SK-N-SH (cell line): ENCODE results near the gene MIPEP. TPM values are rescaled to one million over a fixed set of nuclear protein-coding genes. Genes with fewer than 3 reads are reported as not detected.

Source experiments
- CTCF ChIA-PET: fragments of 300-600, 350-600 bp; formaldehyde crosslinking; extraction: SDS; loops from one replicate; lab custom pipeline; 2021; lab: Yijun Ruan, JAX
- POLR2A ChIA-PET: fragments of 350-600 bp; sonication (Branson Sonifier 250); formaldehyde crosslinking; extraction: SDS; loops from one replicate; lab custom pipeline; 2020; ENCODE audit warnings: antibody characterized with exemption, inconsistent platforms; lab: Yijun Ruan, JAX
- DNase-seq: peaks from one replicate; pipeline ENCODE4 v3.0.0; 2012
- H2AFZ ChIP-seq: fragments of 200-600 bp; sonication (generic); 2 replicates; pipeline ENCODE4 v1.8.1; 2016; ENCODE audit warnings: antibody characterized with exemption, mild to moderate bottlenecking, low read depth
- H3F3A ChIP-seq: fragments of 200-600 bp; sonication (generic); replicated peaks from 2 replicates; pipeline ENCODE3; 2016; ENCODE audit warnings: antibody characterized with exemption, mild to moderate bottlenecking; ENCODE audit not compliant: insufficient read depth
- H3K27ac ChIP-seq, 2 experiments: fragments of 200-500 bp in 1 of 2; fragments of 200-600 bp in 1 of 2; sonication (Bioruptor generic) in 1 of 2; sonication (generic), shearing (Covaris generic) in 1 of 2; 2 replicates each; pipeline versions ENCODE4 v1.5.1 to v1.6.1; 2014 to 2016; ENCODE audit warnings: low read depth in 2 of 2, inconsistent platforms in 1 of 2, low read length in 1 of 2, mild to moderate bottlenecking in 1 of 2, mixed read lengths in 1 of 2
- H3K27me3 ChIP-seq: fragments of 200-600 bp; sonication (generic), shearing (Covaris generic); 2 replicates; pipeline ENCODE4 v1.6.1; 2016; ENCODE audit warnings: mixed run types; ENCODE audit not compliant: insufficient read depth
- H3K36me3 ChIP-seq, 2 experiments: fragments of 200-500 bp in 1 of 2; fragments of 200-600 bp in 1 of 2; sonication (Bioruptor generic) in 1 of 2; sonication (generic) in 1 of 2; replicated peaks in 1 of 2; 2 replicates each; pipeline versions ENCODE3 to v1.5.1; 2014 to 2016; ENCODE audit warnings: low read length in 1 of 2, mild to moderate bottlenecking in 1 of 2; ENCODE audit not compliant: insufficient read depth in 2 of 2, control insufficient read depth in 1 of 2
- H3K4me1 ChIP-seq, 2 experiments: fragments of 200-500 bp in 1 of 2; fragments of 200-600 bp in 1 of 2; sonication (Bioruptor generic) in 1 of 2; sonication (generic), shearing (Covaris generic) in 1 of 2; 2 replicates each; pipeline versions ENCODE4 v1.5.1 to v1.6.1; 2014 to 2016; ENCODE audit warnings: low read depth in 1 of 2, low read length in 1 of 2, mixed run types in 1 of 2; ENCODE audit not compliant: insufficient read depth in 2 of 2, control insufficient read depth in 1 of 2
- H3K4me2 ChIP-seq: fragments of 200-600 bp; sonication (generic), shearing (Covaris generic); 2 replicates; pipeline ENCODE4 v1.6.1; 2017; ENCODE audit warnings: mixed run types
- H3K4me3 ChIP-seq, 2 experiments: fragments of 200-500 bp in 1 of 2; fragments of 200-600 bp in 1 of 2; sonication (Bioruptor generic) in 1 of 2; sonication (generic), shearing (Covaris generic) in 1 of 2; 2 replicates each; pipeline versions ENCODE4 v1.5.1 to v1.8.1; 2014 to 2016; ENCODE audit warnings: low read depth in 2 of 2, inconsistent platforms in 1 of 2, low read length in 1 of 2, mild to moderate bottlenecking in 1 of 2, mixed read lengths in 1 of 2, moderate library complexity in 1 of 2
- H3K79me2 ChIP-seq: fragments of 200-600 bp; sonication (generic); 2 replicates; pipeline ENCODE4 v1.8.1; 2017; ENCODE audit warnings: mild to moderate bottlenecking; ENCODE audit not compliant: insufficient read depth
- H3K9ac ChIP-seq: fragments of 200-600 bp; sonication (generic); 2 replicates; pipeline ENCODE4 v1.6.1; 2017; ENCODE audit warnings: mixed run types
- H3K9me2 ChIP-seq: fragments of 200-600 bp; sonication (generic); 2 replicates; pipeline ENCODE4 v1.6.1; 2017; ENCODE audit warnings: mixed run types
- H3K9me3 ChIP-seq: fragments of 200-600 bp; sonication (generic); 2 replicates; pipeline ENCODE4 v1.6.1; 2017; ENCODE audit warnings: mixed run types, mild to moderate bottlenecking, moderate library complexity
- H4K20me1 ChIP-seq: fragments of 200-600 bp; sonication (generic); 2 replicates; pipeline ENCODE4 v1.6.1; 2017; ENCODE audit warnings: mild to moderate bottlenecking, mixed run types; ENCODE audit not compliant: insufficient read depth
- EP300 ChIP-seq, 2 experiments: IDR thresholded peaks; 2 replicates each; pipeline versions ENCODE4 v1.4.0 to v1.6.1; 2012; ENCODE audit warnings: borderline replicate concordance in 1 of 2, low read depth in 1 of 2, low read length in 1 of 2
- EZH2phosphoT487 ChIP-seq: fragments of 200-600 bp; sonication (generic); IDR thresholded peaks from 2 replicates; pipeline ENCODE4 v1.6.1; 2017; ENCODE audit warnings: low read depth, mixed run types, mild to moderate bottlenecking, antibody characterized with exemption, moderate library complexity, borderline replicate concordance
- FOXM1 ChIP-seq: IDR thresholded peaks from 2 replicates; pipeline ENCODE4 v1.4.0; 2012; ENCODE audit warnings: low read depth, mild to moderate bottlenecking
- JUND ChIP-seq: IDR thresholded peaks from 2 replicates; pipeline ENCODE4 v1.4.0; 2012
- MAX ChIP-seq: IDR thresholded peaks from 2 replicates; pipeline ENCODE4 v1.4.0; 2012; ENCODE audit warnings: low read depth
- MXI1 ChIP-seq: IDR thresholded peaks from 2 replicates; pipeline ENCODE4 v1.6.1; 2012; ENCODE audit warnings: mild to moderate bottlenecking, low read depth, low read length, improper control_type of control experiment
- NFIC ChIP-seq: IDR thresholded peaks from 2 replicates; pipeline ENCODE4 v1.4.0; 2012; ENCODE audit warnings: borderline replicate concordance
- RAD21 ChIP-seq: IDR thresholded peaks from 2 replicates; pipeline ENCODE4 v1.6.1; 2012; ENCODE audit warnings: mild to moderate bottlenecking, low read length
- RCOR1 ChIP-seq: fragments of 150-350 bp; IDR thresholded peaks from 2 replicates; pipeline ENCODE4 v1.6.1; 2017; ENCODE audit warnings: antibody characterized with exemption, low read length
- YY1 ChIP-seq: IDR thresholded peaks from 2 replicates; pipeline ENCODE4 v1.4.0; 2012; ENCODE audit warnings: low read depth, mild to moderate bottlenecking
- WGBS: methylation state at CpG from one replicate; pipeline ENCODE4 v1.1.6; 2017; ENCODE audit warnings: low lambda C conversion rate; 5-methylcytosine and 5-hydroxymethylcytosine counted together
- polyA plus RNA-seq, 3 experiments: library from polyadenylated mRNA; depleted of rRNA; stranded (reverse); fragments of >200 nt; gene quantifications; 2 replicates each; pipeline ENCODE4 v1.2.3, GENCODE V29; 2012
- TF ChIP-seq, protein P1 (sequence below): fragments of 150-350 bp; IDR thresholded peaks from 2 replicates; pipeline ENCODE4 v1.6.1; 2017; ENCODE audit warnings: antibody characterized with exemption, low read length, low read depth, borderline replicate concordance
- TF ChIP-seq, protein P2 (sequence below): IDR thresholded peaks from 2 replicates; pipeline ENCODE4 v1.4.0; 2012; ENCODE audit warnings: low read depth, borderline replicate concordance

MIPEP gene
- polyA plus RNA-seq, 1 of the 3 experiments (the other 2 are of a cell fraction), result 12.7 TPM

DNA sequence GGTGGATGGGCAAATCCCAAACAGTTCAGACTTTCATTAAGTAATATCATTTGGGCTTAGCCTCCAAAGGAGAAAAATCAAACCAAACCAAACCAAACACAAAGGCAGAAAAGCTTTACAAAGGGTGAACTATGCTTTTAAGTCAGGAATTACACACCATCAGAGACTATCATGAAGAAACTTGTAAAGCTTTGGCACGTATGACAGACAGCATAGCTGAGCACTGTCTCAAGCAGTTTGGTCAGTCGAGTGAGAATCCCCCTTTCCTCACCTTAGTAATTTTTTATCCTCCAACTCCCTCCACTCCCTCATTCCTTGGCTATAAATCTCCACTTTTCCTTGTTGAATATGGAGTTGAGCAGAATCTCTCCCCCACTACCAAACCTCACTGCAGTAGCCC lies 72.1 kb downstream of the MIPEP start:
- POLR2A ChIA-PET, result no interaction called here
- Histone ChIP-seq H3K9me2 (no peaks in the 10 kb centered on the region), H3K9me3 (no peaks in the 10 kb centered on the region), H3F3A (no peaks in the 10 kb centered on the region), H3K79me2 (no peaks in the 10 kb centered on the region), H3K4me1 (peaks cover 0 to 3% of the 10 kb centered on the region in 2 experiments; a peak in 2 of 4 replicates), H3K4me2 (no peak overlapping the region), H3K27ac (no peak overlapping the region), H4K20me1 (no peaks in the 10 kb centered on the region), H3K36me3 (no peaks in the 10 kb centered on the region), H3K27me3 (no peaks in the 10 kb centered on the region), H3K4me3 (no peak overlapping the region), H2AFZ (no peak overlapping the region), H3K9ac (no peak overlapping the region)
- no peak for DNase-seq
- TF ChIP-seq JUND (no peak), RCOR1 (no peak), NFIC (no peak), MXI1 (no peak), RAD21 (no peak), MAX (no peak), YY1 (no peak)
- TF ChIP-seq, protein P1, sequence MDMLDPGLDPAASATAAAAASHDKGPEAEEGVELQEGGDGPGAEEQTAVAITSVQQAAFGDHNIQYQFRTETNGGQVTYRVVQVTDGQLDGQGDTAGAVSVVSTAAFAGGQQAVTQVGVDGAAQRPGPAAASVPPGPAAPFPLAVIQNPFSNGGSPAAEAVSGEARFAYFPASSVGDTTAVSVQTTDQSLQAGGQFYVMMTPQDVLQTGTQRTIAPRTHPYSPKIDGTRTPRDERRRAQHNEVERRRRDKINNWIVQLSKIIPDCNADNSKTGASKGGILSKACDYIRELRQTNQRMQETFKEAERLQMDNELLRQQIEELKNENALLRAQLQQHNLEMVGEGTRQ, result no peak
- TF ChIP-seq, protein P2, sequence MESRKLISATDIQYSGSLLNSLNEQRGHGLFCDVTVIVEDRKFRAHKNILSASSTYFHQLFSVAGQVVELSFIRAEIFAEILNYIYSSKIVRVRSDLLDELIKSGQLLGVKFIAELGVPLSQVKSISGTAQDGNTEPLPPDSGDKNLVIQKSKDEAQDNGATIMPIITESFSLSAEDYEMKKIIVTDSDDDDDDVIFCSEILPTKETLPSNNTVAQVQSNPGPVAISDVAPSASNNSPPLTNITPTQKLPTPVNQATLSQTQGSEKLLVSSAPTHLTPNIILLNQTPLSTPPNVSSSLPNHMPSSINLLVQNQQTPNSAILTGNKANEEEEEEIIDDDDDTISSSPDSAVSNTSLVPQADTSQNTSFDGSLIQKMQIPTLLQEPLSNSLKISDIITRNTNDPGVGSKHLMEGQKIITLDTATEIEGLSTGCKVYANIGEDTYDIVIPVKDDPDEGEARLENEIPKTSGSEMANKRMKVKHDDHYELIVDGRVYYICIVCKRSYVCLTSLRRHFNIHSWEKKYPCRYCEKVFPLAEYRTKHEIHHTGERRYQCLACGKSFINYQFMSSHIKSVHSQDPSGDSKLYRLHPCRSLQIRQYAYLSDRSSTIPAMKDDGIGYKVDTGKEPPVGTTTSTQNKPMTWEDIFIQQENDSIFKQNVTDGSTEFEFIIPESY, result no peak
- CTCF ChIA-PET, result interaction anchor here (0.9 kb wide), 1 partner anchor 348 kb away, joined by 3 read pairs; no protein-coding TSS in a partner anchor
- 91% methylated on average over 2 of the region's 2 CpGs for WGBS

GRCh38 chr13:23813635-23814034 lies 75.6 kb downstream of the MIPEP start:
- ChIA-PET CTCF (interaction anchor here (1.5 kb wide), 1 partner anchor 243 kb away, joined by 3 read pairs; the partner anchor contains the start of gene TNFRSF19), POLR2A (no interaction called here)
- Histone ChIP-seq H3K27me3 (no peaks in the 10 kb centered on the region), H2AFZ (no peak overlapping the region), H4K20me1 (no peaks in the 10 kb centered on the region), H3F3A (no peaks in the 10 kb centered on the region), H3K4me3 (no peak overlapping the region), H3K27ac (peak overlapping the region in 1 of 2 experiments; percentile 28; a peak in 1 of 4 replicates), H3K4me2 (no peak overlapping the region), H3K79me2 (no peaks in the 10 kb centered on the region), H3K4me1 (peaks cover 0 to 6% of the 10 kb centered on the region in 2 experiments; a peak in 2 of 4 replicates), H3K9ac (no peak overlapping the region), H3K9me3 (no peaks in the 10 kb centered on the region), H3K9me2 (no peaks in the 10 kb centered on the region), H3K36me3 (no peaks in the 10 kb centered on the region)
- 69% methylated on average over 3 of the region's 3 CpGs for WGBS
- TF ChIP-seq EP300 (IDR thresholded peaks at IDR 0.05; ENCODE audit: borderline replicate concordance in 1 of 2, low read depth in 1 of 2, low read length in 1 of 2), result peak in 1 of 2 experiments; percentile 72; a peak in 2 of 4 replicates
- peak; percentile 75; the same call in 1 of the 2 replicates for TF ChIP-seq RCOR1
- TF ChIP-seq EZH2phosphoT487, result no peak
- no peak for TF ChIP-seq FOXM1
- peak; percentile 26 for DNase-seq
